K562 (cell line): Measurements from ENCODE around the gene ZNF529. TPM values are rescaled to one million over a fixed set of nuclear protein-coding genes. Genes with fewer than 3 reads are reported as not detected.

Source experiments
- CTCF ChIP-seq, 3 experiments: IDR thresholded peaks in 2 of 3; conservative IDR thresholded peaks in 1 of 3; 2 replicates each; pipeline ENCODE4 v1.5.1; 2011 to 2012; ENCODE audit warnings: low read length in 3 of 3, mild to moderate bottlenecking in 3 of 3, control low read depth in 2 of 3, improper control_type of control experiment in 1 of 3, inconsistent platforms in 1 of 3, low read depth in 1 of 3, mixed read lengths in 1 of 3, moderate library complexity in 1 of 3; ENCODE audit not compliant: insufficient read depth in 2 of 3
- FOXK2 ChIP-seq, 2 experiments: fragments of 450-650 bp; IDR thresholded peaks in 1 of 2; conservative IDR thresholded peaks in 1 of 2; 2 replicates each; pipeline ENCODE4 v1.6.1; 2016; ENCODE audit warnings: low read depth in 2 of 2, mild to moderate bottlenecking in 1 of 2
- HNRNPLL ChIP-seq: fragments of 200-400 bp; formaldehyde crosslinking; IDR thresholded peaks from 2 replicates; pipeline ENCODE4 v1.6.1; 2017; ENCODE audit warnings: low read length, low read depth, mild to moderate bottlenecking; ENCODE audit not compliant: poor library complexity, severe bottlenecking
- LEF1 ChIP-seq: fragments of 450-650 bp; IDR thresholded peaks from 2 replicates; pipeline ENCODE4 v1.6.1; 2016; ENCODE audit warnings: mild to moderate bottlenecking
- MAX ChIP-seq: sonication (generic); formaldehyde crosslinking; IDR thresholded peaks from 2 replicates; pipeline ENCODE4 v1.9.0; 2022; ENCODE audit warnings: mild to moderate bottlenecking, missing genetic modification reagents
- MXD1 ChIP-seq: fragments of 250-450 bp; sonication (Bioruptor Pico); IDR thresholded peaks from 2 replicates; pipeline ENCODE4 v1.8.0; 2021; ENCODE audit warnings: borderline replicate concordance, mild to moderate bottlenecking, moderate library complexity; ENCODE audit not compliant: poor library complexity, severe bottlenecking
- PRDM10 ChIP-seq: fragments of 450-650 bp; IDR thresholded peaks from 2 replicates; pipeline ENCODE4 v1.6.1; 2018; ENCODE audit not compliant: partially characterized antibody
- SMARCC2 ChIP-seq: fragments of 450-650 bp; IDR thresholded peaks from 2 replicates; pipeline ENCODE4 v1.6.1; 2017; ENCODE audit warnings: antibody characterized with exemption, moderate library complexity, mild to moderate bottlenecking, low read depth
- SP1 ChIP-seq: sonication (generic); formaldehyde crosslinking; IDR thresholded peaks from 2 replicates; pipeline ENCODE4 v1.8.1; 2022; ENCODE audit warnings: mild to moderate bottlenecking, missing genetic modification reagents
- TSHZ1 ChIP-seq: fragments of 250-450 bp; sonication (Bioruptor Pico); IDR thresholded peaks from 2 replicates; pipeline ENCODE4 v1.4.0; 2020; ENCODE audit warnings: mild to moderate bottlenecking, moderate library complexity
- ZNF197 ChIP-seq: fragments of 200-800 bp; sonication (Bioruptor generic); IDR thresholded peaks from 2 replicates; pipeline ENCODE4 v1.6.1; 2016; ENCODE audit warnings: low read depth, missing genetic modification characterization, missing compliant biosample characterization
- ZNF436 ChIP-seq: fragments of 250-450, 450-650 bp; sonication (Bioruptor Pico); formaldehyde crosslinking; IDR thresholded peaks from 2 replicates; pipeline ENCODE4 v1.7.0; 2020; ENCODE audit warnings: mild to moderate bottlenecking
- ZNF699 ChIP-seq: fragments of 250-450 bp; sonication (Bioruptor Pico); IDR thresholded peaks from 2 replicates; pipeline ENCODE4 v1.8.0; 2021; ENCODE audit warnings: mild to moderate bottlenecking, moderate library complexity; ENCODE audit not compliant: insufficient replicate concordance
- ZNF766 ChIP-seq: fragments of 200-800 bp; sonication (Bioruptor generic); conservative IDR thresholded peaks from 2 replicates; pipeline ENCODE4 v1.6.1; 2016; ENCODE audit warnings: missing genetic modification characterization, missing compliant biosample characterization
- polyA plus RNA-seq, 8 experiments: library from polyadenylated mRNA; depleted of rRNA in 4 of 8; stranded (reverse) in 5 of 8; unstranded in 3 of 8; fragments of >200 nt; fragmentation: Nextera tagmentation in 2 of 8; fragmentation: Illumina TruSeq in 1 of 8; extraction: Ambion mirVana in 2 of 8; extraction: Trizol in 1 of 8; gene quantifications; 2 replicates each; pipeline versions ENCODE4 v1.2.1 to v1.2.3, GENCODE V29; 2011 to 2014; ENCODE audit warnings: inconsistent platforms in 1 of 8, missing spikeins in 1 of 8
- total RNA-seq, 7 experiments: library from RNA; depleted of rRNA in 6 of 7; stranded (reverse); fragments of >200 nt in 6 of 7; fragmentation: Illumina TruSeq in 2 of 7; extraction: Trizol in 2 of 7; gene quantifications; 2 replicates each; pipeline versions ENCODE4 v1.2.1 to v1.2.3, GENCODE V29; 2011 to 2021; ENCODE audit warnings: low replicate concordance in 1 of 7

ZNF529 gene
- total and polyA plus RNA-seq, 9 of the 15 experiments (the other 6 are each of a cell fraction or from before 2014, with no cell fraction given) = 2.4 to 12.6 (median 6.3) TPM

- TF ChIP-seq TSHZ1 (CRISPR knock-in tag) = no peak
- peak; percentile 93 for TF ChIP-seq MAX (CRISPR knock-in tag)
- peak; percentile 25 for TF ChIP-seq HNRNPLL
- TF ChIP-seq ZNF197 = no peak
- peak; percentile 30 for TF ChIP-seq PRDM10
- TF ChIP-seq SP1 (CRISPR knock-in tag) = peak; percentile 64; the same call in 1 of the 2 replicates
- peak in 1 of 3 experiments; percentile 2; a peak in 1 of 6 replicates for TF ChIP-seq CTCF (IDR thresholded peaks at IDR 0.05 in 2 of 3, conservative IDR thresholded peaks at IDR 0.05 in 1 of 3; ENCODE audit: insufficient read depth in 2 of 3, low read depth in 1 of 3, low read length in 3 of 3)
- peak; percentile 89 to 94 for TF ChIP-seq FOXK2 (conservative IDR thresholded peaks at IDR 0.05 in 1 of 2, IDR thresholded peaks at IDR 0.05 in 1 of 2; ENCODE audit: low read depth in 2 of 2)
- TF ChIP-seq ZNF436 (CRISPR knock-in tag) = no peak
- no peak for TF ChIP-seq LEF1
- TF ChIP-seq ZNF699 (CRISPR knock-in tag) = no peak
- peak; percentile 43 for TF ChIP-seq MXD1
- no peak for TF ChIP-seq SMARCC2
- peak; percentile 71 for TF ChIP-seq ZNF766
Measured at GRCh38 chr19:36573020-36573894, at the start of gene ZNF529 (continued).
